Activated CD8-positive, alpha-beta memory T cell treated with anti-CD3 and anti-CD28 coated beads, Interleukin-2, amount 50 U/mL, for 24 hours (primary cell): ENCODE measurements around the gene DCAF17.
A peak's percentile ranks its signal among the peaks of the same experiment; 100 is the strongest.

Source experiments
- DNase-seq: peaks from one replicate; pipeline ENCODE4 v3.0.0-alpha.2; 2020; ENCODE audit errors: extremely low read depth

Gene DCAF17, protein sequence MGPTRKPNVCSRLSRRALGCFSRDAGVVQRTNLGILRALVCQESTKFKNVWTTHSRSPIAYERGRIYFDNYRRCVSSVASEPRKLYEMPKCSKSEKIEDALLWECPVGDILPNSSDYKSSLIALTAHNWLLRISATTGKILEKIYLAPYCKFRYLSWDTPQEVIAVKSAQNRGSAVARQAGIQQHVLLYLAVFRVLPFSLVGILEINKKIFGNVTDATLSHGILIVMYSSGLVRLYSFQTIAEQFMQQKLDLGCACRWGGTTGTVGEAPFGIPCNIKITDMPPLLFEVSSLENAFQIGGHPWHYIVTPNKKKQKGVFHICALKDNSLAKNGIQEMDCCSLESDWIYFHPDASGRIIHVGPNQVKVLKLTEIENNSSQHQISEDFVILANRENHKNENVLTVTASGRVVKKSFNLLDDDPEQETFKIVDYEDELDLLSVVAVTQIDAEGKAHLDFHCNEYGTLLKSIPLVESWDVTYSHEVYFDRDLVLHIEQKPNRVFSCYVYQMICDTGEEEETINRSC

GRCh38 chr2:171434013-171434989 is at the start of gene DCAF17:
DCAF17 (plus strand) TSS chr2:171434226; CDS start chr2:171434578, 352 bp downstream.
- DNase-seq: peak; percentile 82

- DNase-seq: no peak
Observed at GRCh38 chr2:171386627-171387026, 47.4 kb upstream of the DCAF17 start.

DNA sequence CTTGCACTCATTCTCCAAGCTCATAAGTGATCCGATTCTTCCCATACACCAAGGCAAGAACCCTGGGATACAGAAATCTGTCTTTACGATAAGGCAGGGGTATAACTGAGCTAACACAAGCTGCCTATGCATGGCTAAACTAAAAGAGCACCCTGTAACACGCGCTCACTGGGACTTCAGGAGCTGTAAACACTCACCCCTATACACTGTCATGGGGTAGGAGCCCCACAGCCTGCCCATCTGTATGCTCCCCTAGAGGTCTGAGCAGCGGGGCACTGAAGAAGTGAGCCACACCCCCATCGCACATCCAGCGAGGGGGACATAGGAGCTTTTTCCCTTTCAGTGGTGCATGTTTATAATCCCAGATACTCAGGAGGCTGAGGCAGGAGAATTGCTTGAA is 47.0 kb upstream of the DCAF17 start:
- no peak for DNase-seq

- DNase-seq: no peak
Observed at GRCh38 chr2:171389325-171389724, 44.7 kb upstream of the DCAF17 start.

DNA sequence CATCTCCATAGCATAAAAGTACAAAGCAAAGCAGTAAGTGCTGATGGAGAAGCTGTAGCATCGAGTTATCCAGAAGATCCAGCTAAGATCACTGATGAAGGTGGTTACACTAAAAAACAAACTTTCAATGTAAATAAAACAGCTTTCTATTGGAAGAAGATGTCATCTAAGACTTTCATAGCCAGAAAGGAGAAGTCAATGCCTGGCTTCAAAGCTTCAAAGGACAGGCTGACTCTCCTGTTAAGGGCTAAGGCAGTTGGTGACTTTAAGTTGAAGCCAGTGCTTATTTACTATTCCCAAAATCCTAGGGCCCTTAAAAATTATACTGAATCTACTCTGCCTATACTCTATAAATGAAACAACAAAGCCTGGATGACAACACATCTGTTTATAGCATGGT is 44.2 kb upstream of the DCAF17 start:
- no peak for DNase-seq

- no peak for DNase-seq
Observed at GRCh38 chr2:171390941-171391516, 43.0 kb upstream of the DCAF17 start.

- DNase-seq: no peak
Observed at GRCh38 chr2:171391532-171391931, 42.5 kb upstream of the DCAF17 start.

DNA sequence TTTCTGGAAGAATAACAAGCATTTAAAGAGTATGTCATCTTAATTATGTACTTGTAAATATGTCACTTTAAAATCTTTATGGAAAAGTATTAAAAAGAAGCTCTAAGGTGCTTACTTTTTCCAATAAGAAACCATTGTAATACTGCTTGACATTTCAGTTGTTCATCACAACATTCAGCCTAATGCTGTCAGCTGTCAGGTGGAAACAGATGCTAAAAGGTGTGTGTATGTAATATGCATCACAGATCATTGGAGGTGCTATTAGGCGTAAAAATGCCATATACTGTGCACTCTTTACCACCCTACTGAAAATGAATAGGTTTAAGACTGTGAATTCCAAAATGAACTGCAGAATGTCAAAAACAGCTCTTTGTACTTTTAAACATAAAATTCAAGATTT is 40.5 kb upstream of the DCAF17 start:
- no peak for DNase-seq

- no peak for DNase-seq
Observed at GRCh38 chr2:171394164-171394740, 39.8 kb upstream of the DCAF17 start.

GRCh38 chr2:171399292-171399691 is 34.7 kb upstream of the DCAF17 start:
- DNase-seq: no peak

- no peak for DNase-seq
Observed at GRCh38 chr2:171400395-171400794, 33.6 kb upstream of the DCAF17 start.

- DNase-seq: no peak
Observed at GRCh38 chr2:171401947-171402346, 32.1 kb upstream of the DCAF17 start.

- no peak for DNase-seq
Observed at GRCh38 chr2:171402906-171403580, 31.0 kb upstream of the DCAF17 start.

DNA sequence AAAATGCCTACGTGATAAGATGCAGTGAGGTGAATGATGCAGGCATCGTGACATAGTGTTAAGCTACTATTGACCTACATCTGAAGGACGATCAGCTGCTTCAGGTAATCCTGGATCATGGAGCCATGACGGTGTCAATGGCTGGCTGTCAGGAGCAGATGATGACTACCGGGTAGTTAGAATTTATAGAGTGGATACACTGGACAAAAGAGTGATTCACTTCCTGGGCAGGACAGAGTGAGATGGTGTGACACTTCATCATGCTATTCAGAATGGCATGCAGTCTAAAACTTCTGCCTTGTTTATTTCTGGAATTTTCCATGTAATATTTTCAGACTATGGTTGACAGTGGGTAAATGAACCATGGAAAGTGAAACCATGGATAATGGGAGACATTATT is 29.8 kb upstream of the DCAF17 start:
- no peak for DNase-seq

- DNase-seq: no peak
Observed at GRCh38 chr2:171404719-171405118, 29.3 kb upstream of the DCAF17 start.

DNA sequence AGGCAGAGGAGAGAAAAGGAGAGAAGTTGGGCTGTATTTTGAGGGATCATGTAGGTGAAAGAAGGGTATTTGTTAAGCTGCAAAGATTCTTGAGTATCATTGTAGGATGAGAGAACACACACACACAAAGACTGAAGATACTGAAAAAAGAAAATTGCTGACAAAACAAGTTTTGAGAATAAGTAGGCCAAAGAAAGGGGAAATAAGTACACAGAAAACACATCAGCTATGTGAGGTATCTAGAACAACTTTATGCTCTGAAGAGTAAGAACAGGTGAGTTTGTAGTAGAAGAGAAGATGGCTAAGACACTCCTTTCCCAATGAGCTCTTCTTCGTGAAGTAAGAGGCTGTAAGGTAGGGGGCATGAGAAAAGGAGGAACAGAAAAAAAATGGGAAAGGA is 28.5 kb upstream of the DCAF17 start:
- DNase-seq: no peak

DNA sequence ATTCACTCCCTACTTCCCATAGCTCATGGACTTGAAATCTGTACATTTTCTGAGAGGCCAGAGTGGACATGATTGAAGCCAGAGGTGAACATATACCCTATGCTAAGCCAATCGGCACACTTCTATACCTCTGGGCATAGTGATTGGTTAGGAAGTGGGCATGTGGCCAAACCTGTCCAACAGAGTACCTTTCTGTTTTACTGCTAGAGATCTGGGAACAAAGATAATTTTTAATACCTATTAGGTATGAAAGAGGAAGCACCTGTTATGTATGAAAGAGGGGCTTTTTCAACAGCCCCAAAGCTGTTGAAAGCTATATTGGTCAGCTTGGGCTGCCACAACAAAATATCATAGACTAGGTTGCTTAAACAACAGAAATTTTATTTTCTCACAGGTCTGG is 28.0 kb upstream of the DCAF17 start:
- DNase-seq: no peak

DNA sequence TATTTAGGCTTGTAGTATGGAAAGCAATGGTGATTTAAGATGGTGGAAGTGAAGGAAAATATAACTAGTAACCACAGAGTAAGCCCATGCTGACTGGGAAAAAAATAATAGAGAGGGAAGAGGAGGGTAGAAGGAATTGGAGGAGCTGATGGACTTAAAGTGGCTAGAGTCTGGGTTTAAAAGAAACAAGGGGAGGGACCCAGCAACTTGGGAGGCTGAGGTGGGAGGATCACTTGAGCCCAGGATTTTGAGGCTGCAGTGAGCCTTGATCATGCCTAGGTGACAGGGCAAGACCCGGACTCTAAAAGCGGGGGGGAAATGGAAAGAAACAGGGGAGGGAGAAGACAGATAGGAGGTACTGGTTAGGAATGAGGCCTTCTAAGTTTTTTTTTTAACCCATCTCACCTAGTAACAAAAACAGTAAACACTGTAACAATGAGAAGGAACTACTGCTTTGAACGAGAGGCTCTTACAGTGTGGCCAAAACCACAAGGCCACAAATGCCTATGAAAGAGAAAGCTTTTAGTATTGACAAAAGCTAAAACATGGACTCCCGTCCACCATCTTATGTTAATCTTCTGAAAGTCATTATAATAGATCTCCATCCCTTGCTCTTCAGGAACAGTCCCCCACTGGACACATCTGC is 26.9 kb upstream of the DCAF17 start:
- DNase-seq: no peak

- DNase-seq: no peak
Observed at GRCh38 chr2:171407676-171408044, 26.4 kb upstream of the DCAF17 start.

DNA sequence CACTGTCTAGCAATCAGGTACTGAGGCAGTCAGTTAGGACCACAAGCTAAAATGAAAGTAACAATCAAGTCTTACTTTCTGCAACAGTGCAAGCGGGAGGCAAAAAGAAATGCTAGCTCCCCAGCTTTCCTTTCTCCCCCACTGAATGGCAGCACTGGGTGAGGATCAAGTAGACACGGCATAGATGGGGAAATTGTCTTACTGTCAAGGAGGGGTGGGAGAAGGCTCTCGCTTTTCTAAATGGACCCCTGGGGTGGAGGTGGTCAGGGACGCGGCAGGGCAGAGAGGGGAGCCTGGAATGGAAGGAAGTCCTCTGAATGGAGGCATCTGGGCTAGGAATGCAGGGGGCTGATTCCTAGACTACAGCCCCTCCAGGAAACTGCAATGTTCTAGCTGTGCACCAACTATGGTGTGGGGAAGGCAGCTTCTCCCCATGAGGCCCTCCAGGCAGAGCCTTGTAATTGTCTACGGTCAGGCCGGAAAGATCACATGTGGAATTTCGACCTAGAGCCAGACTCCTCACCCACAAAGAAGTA is 24.5 kb upstream of the DCAF17 start:
- no peak for DNase-seq
